ENCODE data around the gene GTF2F1.
"Not testable (repeated sequence)": the region's sequence is repeated elsewhere in the genome, so short reads cannot be mapped to it uniquely, and the experiment has no call there.

The GTF2F1 gene

GRCh38 chr19:6359568-6360341 is 33.2 kb downstream of the GTF2F1 start:
- Histone ChIP-seq H3K27ac (ENCODE audit: low read depth, low read length) (no peak overlapping the region), H3K9ac (ENCODE audit: low read length) (no peak overlapping the region), H2AFZ (ENCODE audit: low read depth, low read length, severe bottlenecking) (no peak overlapping the region), H3K9me2 (replicated peaks; ENCODE audit: insufficient read depth, low read length) (no peaks in the 10 kb centered on the region), H4K20me1 (ENCODE audit: low read depth, low read length) (no peaks in the 10 kb centered on the region), H3K79me2 (ENCODE audit: insufficient read depth, low read length) (peaks cover 13% of the 10 kb centered on the region; the same call in 1 of the 2 replicates), H3K9me3 (ENCODE audit: insufficient read depth, low read length) (no peaks in the 10 kb centered on the region), H3K4me2 (ENCODE audit: low read depth, low read length, poor library complexity, severe bottlenecking) (no peak overlapping the region), H3K27me3 (ENCODE audit: low read length) (no peaks in the 10 kb centered on the region), H3K36me3 (ENCODE audit: low read length) (no peaks in the 10 kb centered on the region), H3K4me3 (ENCODE audit: insufficient read depth, low read length, poor library complexity, severe bottlenecking) (no peak overlapping the region), H3F3A (ENCODE audit: insufficient read depth) (no peaks in the 10 kb centered on the region)
- TF ChIP-seq, protein P1, sequence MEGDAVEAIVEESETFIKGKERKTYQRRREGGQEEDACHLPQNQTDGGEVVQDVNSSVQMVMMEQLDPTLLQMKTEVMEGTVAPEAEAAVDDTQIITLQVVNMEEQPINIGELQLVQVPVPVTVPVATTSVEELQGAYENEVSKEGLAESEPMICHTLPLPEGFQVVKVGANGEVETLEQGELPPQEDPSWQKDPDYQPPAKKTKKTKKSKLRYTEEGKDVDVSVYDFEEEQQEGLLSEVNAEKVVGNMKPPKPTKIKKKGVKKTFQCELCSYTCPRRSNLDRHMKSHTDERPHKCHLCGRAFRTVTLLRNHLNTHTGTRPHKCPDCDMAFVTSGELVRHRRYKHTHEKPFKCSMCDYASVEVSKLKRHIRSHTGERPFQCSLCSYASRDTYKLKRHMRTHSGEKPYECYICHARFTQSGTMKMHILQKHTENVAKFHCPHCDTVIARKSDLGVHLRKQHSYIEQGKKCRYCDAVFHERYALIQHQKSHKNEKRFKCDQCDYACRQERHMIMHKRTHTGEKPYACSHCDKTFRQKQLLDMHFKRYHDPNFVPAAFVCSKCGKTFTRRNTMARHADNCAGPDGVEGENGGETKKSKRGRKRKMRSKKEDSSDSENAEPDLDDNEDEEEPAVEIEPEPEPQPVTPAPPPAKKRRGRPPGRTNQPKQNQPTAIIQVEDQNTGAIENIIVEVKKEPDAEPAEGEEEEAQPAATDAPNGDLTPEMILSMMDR (IDR thresholded peaks at IDR 0.05; ENCODE audit: insufficient read depth, low read length, poor library complexity, severe bottlenecking) = no peak
- no peak for TF ChIP-seq EZH2phosphoT487 (conservative IDR thresholded peaks at IDR 0.05; ENCODE audit: low read length)

GRCh38 chr19:6358003-6358402 is 35.0 kb downstream of the GTF2F1 start:
- no peak overlapping the region for H3K4me2 ChIP-seq (ENCODE audit: low read depth, low read length, poor library complexity, severe bottlenecking)
- TF ChIP-seq EZH2phosphoT487 (conservative IDR thresholded peaks at IDR 0.05; ENCODE audit: low read length) = no peak
- TF ChIP-seq, protein P1 (IDR thresholded peaks at IDR 0.05; ENCODE audit: insufficient read depth, low read length, poor library complexity, severe bottlenecking) = no peak
- H3K79me2 ChIP-seq (ENCODE audit: insufficient read depth, low read length) = peaks cover 10% of the 10 kb centered on the region; the same call in 1 of the 2 replicates
- no peak overlapping the region for H3K27ac ChIP-seq (ENCODE audit: low read depth, low read length)
- no peaks in the 10 kb centered on the region for H3K9me3 ChIP-seq (ENCODE audit: insufficient read depth, low read length)
- no peaks in the 10 kb centered on the region for H3K9me2 ChIP-seq (replicated peaks; ENCODE audit: insufficient read depth, low read length)
- no peaks in the 10 kb centered on the region for H3K27me3 ChIP-seq (ENCODE audit: low read length)
- H3F3A ChIP-seq (ENCODE audit: insufficient read depth) = no peaks in the 10 kb centered on the region
- no peak overlapping the region for H3K4me3 ChIP-seq (ENCODE audit: insufficient read depth, low read length, poor library complexity, severe bottlenecking)
- H4K20me1 ChIP-seq (ENCODE audit: low read depth, low read length) = no peaks in the 10 kb centered on the region
- H3K9ac ChIP-seq (ENCODE audit: low read length) = no peak overlapping the region
- no peak overlapping the region for H2AFZ ChIP-seq (ENCODE audit: low read depth, low read length, severe bottlenecking)
- no peaks in the 10 kb centered on the region for H3K36me3 ChIP-seq (ENCODE audit: low read length)

- H3K36me3 ChIP-seq (ENCODE audit: low read length) = no peaks in the 10 kb centered on the region
- no peak for TF ChIP-seq EZH2phosphoT487 (conservative IDR thresholded peaks at IDR 0.05; ENCODE audit: low read length)
- TF ChIP-seq, protein P1 (IDR thresholded peaks at IDR 0.05; ENCODE audit: insufficient read depth, low read length, poor library complexity, severe bottlenecking) = no peak
- no peaks in the 10 kb centered on the region for H3F3A ChIP-seq (ENCODE audit: insufficient read depth)
- H3K9ac ChIP-seq (ENCODE audit: low read length) = no peak overlapping the region
- no peaks in the 10 kb centered on the region for H3K9me2 ChIP-seq (replicated peaks; ENCODE audit: insufficient read depth, low read length)
- H3K4me3 ChIP-seq (ENCODE audit: insufficient read depth, low read length, poor library complexity, severe bottlenecking) = no peak overlapping the region
- no peak overlapping the region for H3K27ac ChIP-seq (ENCODE audit: low read depth, low read length)
- no peaks in the 10 kb centered on the region for H3K9me3 ChIP-seq (ENCODE audit: insufficient read depth, low read length)
- H3K4me2 ChIP-seq (ENCODE audit: low read depth, low read length, poor library complexity, severe bottlenecking) = no peak overlapping the region
- no peaks in the 10 kb centered on the region for H3K27me3 ChIP-seq (ENCODE audit: low read length)
- H4K20me1 ChIP-seq (ENCODE audit: low read depth, low read length) = no peaks in the 10 kb centered on the region
- no peak overlapping the region for H2AFZ ChIP-seq (ENCODE audit: low read depth, low read length, severe bottlenecking)
- H3K79me2 ChIP-seq (ENCODE audit: insufficient read depth, low read length) = peaks cover 6% of the 10 kb centered on the region; the same call in 1 of the 2 replicates
Measured at GRCh38 chr19:6357174-6357573, 35.8 kb downstream of the GTF2F1 start.

DNA sequence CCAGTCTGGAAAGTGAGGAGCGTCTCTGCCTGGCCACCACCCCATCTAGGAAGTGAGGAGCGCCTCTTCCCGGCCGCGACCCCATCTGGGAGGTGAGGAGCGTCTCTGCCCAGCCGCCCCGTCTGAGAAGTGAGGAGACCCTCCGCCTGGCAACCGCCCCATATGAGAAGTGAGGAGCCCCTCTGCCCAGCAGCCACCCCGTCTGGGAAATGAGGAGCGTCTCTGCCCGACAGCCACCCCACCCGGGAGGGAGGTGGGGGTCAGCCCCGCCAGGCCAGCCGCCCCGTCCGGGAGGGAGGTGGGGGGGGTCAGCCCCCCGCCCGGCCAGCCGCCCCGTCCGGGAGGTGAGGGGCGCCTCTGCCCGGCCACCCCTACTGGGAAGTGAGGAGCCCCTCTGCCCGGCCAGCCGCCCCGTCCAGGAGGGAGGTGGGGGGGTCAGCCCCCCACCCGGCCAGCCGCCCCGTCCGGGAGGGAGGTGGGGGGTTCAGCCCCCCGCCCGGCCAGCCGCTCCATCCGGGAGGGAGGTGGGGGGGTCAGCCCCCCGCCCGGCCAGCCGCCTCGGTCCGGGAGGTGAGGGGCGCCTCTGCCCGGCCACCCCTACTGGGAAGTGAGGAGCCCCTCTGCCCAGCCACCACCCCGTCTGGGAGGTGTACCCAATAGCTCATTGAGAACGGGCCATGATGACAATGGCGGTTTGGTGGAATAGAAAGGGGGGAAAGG is 37.5 kb downstream of the GTF2F1 start:
- H3K27ac ChIP-seq (ENCODE audit: low read depth, low read length); H3K9me2 ChIP-seq (replicated peaks; ENCODE audit: insufficient read depth, low read length); H3K4me2 ChIP-seq (ENCODE audit: low read depth, low read length, poor library complexity, severe bottlenecking); H4K20me1 ChIP-seq (ENCODE audit: low read depth, low read length); H3F3A ChIP-seq (ENCODE audit: insufficient read depth); H3K36me3 ChIP-seq (ENCODE audit: low read length); H3K9me3 ChIP-seq (ENCODE audit: insufficient read depth, low read length); H3K9ac ChIP-seq (ENCODE audit: low read length); H3K4me3 ChIP-seq (ENCODE audit: insufficient read depth, low read length, poor library complexity, severe bottlenecking); H2AFZ ChIP-seq (ENCODE audit: low read depth, low read length, severe bottlenecking); H3K27me3 ChIP-seq (ENCODE audit: low read length); H3K79me2 ChIP-seq (ENCODE audit: insufficient read depth, low read length): not testable (repeated sequence)

Data from SU-DHL-6 (cell line).